Measurements from ENCODE around the gene PEDS1.

Gene PEDS1

GRCh38 chr20:50196896-50197295 lies 43.4 kb upstream of the PEDS1 start:
- no peaks in the 10 kb centered on the region for H3K36me3 ChIP-seq (ENCODE audit: insufficient read depth)
- H3K4me1 ChIP-seq (ENCODE audit: low read depth, poor library complexity, severe bottlenecking), result peaks cover 12% of the 10 kb centered on the region
- no peak overlapping the region for H3K9ac ChIP-seq
- no peak overlapping the region for H3K27ac ChIP-seq
- no peaks in the 10 kb centered on the region for H3K27me3 ChIP-seq (ENCODE audit: insufficient read depth, low read depth)
- H3K4me3 ChIP-seq (IDR thresholded peaks at IDR 0.05; ENCODE audit: insufficient read depth, low read depth, low read length), result no peak overlapping the region
- peaks cover 23% of the 10 kb centered on the region for H3K79me2 ChIP-seq (ENCODE audit: insufficient read depth, low read depth)
- H4K20me1 ChIP-seq (ENCODE audit: insufficient read depth), result 0 out of 2 replicates have a peak, but pooled peaks cover 4% of the 10 kb centered on the region
- no peak overlapping the region for H2AFZ ChIP-seq (ENCODE audit: low read depth)
- H3K4me2 ChIP-seq, result no peak overlapping the region
- no peak for TF ChIP-seq CTCF (conservative IDR thresholded peaks at IDR 0.05; ENCODE audit: low read depth, low read length)

- H3K9ac ChIP-seq, result no peak overlapping the region
- H2AFZ ChIP-seq (ENCODE audit: low read depth), result no peak overlapping the region
- peaks cover 12% of the 10 kb centered on the region for H3K4me1 ChIP-seq (ENCODE audit: low read depth, poor library complexity, severe bottlenecking)
- H3K4me2 ChIP-seq, result no peak overlapping the region
- peaks cover 23% of the 10 kb centered on the region for H3K79me2 ChIP-seq (ENCODE audit: insufficient read depth, low read depth)
- H4K20me1 ChIP-seq (ENCODE audit: insufficient read depth), result 0 out of 2 replicates have a peak, but pooled peaks cover 4% of the 10 kb centered on the region
- no peak overlapping the region for H3K4me3 ChIP-seq (IDR thresholded peaks at IDR 0.05; ENCODE audit: insufficient read depth, low read depth, low read length)
- H3K27me3 ChIP-seq (ENCODE audit: insufficient read depth, low read depth), result no peaks in the 10 kb centered on the region
- no peaks in the 10 kb centered on the region for H3K36me3 ChIP-seq (ENCODE audit: insufficient read depth)
- no peak for TF ChIP-seq CTCF (conservative IDR thresholded peaks at IDR 0.05; ENCODE audit: low read depth, low read length)
- no peak overlapping the region for H3K27ac ChIP-seq
These were observed 42.7 kb upstream of the PEDS1 start for GRCh38 chr20:50196248-50196647.

- Histone ChIP-seq H4K20me1 (ENCODE audit: insufficient read depth) (0 out of 2 replicates have a peak, but pooled peaks cover 4% of the 10 kb centered on the region), H3K4me1 (ENCODE audit: low read depth, poor library complexity, severe bottlenecking) (peaks cover 12% of the 10 kb centered on the region), H3K4me3 (IDR thresholded peaks at IDR 0.05; ENCODE audit: insufficient read depth, low read depth, low read length) (no peak overlapping the region), H2AFZ (ENCODE audit: low read depth) (no peak overlapping the region), H3K36me3 (ENCODE audit: insufficient read depth) (no peaks in the 10 kb centered on the region), H3K79me2 (ENCODE audit: insufficient read depth, low read depth) (peaks cover 23% of the 10 kb centered on the region), H3K27ac (no peak overlapping the region; the same call in 1 of the 2 replicates), H3K9ac (no peak overlapping the region), H3K4me2 (no peak overlapping the region), H3K27me3 (ENCODE audit: insufficient read depth, low read depth) (no peaks in the 10 kb centered on the region)
- TF ChIP-seq CTCF (conservative IDR thresholded peaks at IDR 0.05; ENCODE audit: low read depth, low read length), result no peak
These were observed 42.1 kb upstream of the PEDS1 start for GRCh38 chr20:50195524-50196120.

- 0 out of 2 replicates have a peak, but pooled peaks cover 4% of the 10 kb centered on the region for H4K20me1 ChIP-seq (ENCODE audit: insufficient read depth)
- H3K36me3 ChIP-seq (ENCODE audit: insufficient read depth), result no peaks in the 10 kb centered on the region
- H2AFZ ChIP-seq (ENCODE audit: low read depth), result no peak overlapping the region
- no peak overlapping the region; the same call in 1 of the 2 replicates for H3K27ac ChIP-seq
- no peak overlapping the region for H3K4me3 ChIP-seq (IDR thresholded peaks at IDR 0.05; ENCODE audit: insufficient read depth, low read depth, low read length)
- H3K79me2 ChIP-seq (ENCODE audit: insufficient read depth, low read depth), result peaks cover 23% of the 10 kb centered on the region
- H3K9ac ChIP-seq, result no peak overlapping the region
- no peak for TF ChIP-seq CTCF (conservative IDR thresholded peaks at IDR 0.05; ENCODE audit: low read depth, low read length)
- peaks cover 12% of the 10 kb centered on the region for H3K4me1 ChIP-seq (ENCODE audit: low read depth, poor library complexity, severe bottlenecking)
- H3K4me2 ChIP-seq, result no peak overlapping the region
- no peaks in the 10 kb centered on the region for H3K27me3 ChIP-seq (ENCODE audit: insufficient read depth, low read depth)
These were observed 41.5 kb upstream of the PEDS1 start for GRCh38 chr20:50194831-50195523.
